ENCODE measurements around the gene BNIPL.

BNIPL gene

DNA sequence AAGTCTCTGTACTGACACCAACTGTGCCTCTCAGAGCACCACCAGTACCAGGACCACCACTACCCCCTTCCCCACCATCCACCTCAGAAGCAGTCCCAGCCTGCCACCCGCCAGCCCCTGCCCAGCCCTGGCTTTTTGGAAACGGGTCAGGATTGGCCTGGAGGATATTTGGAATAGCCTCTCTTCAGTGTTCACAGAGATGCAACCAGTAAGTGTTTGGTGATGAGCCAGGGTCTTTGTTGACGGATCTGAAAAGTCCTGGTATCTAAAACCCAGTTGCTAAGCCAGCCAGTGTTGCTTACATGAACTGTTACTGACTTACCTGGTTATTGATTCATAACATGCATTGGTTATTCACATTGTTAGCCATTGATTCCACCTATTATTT, 12.3 kb downstream of the BNIPL start:
- Histone ChIP-seq H2AFZ (ENCODE audit: low read length) (no peak overlapping the region), H3K9me3 (ENCODE audit: low read length) (no peaks in the 10 kb centered on the region), H4K20me1 (ENCODE audit: insufficient read depth, low read length) (no peaks in the 10 kb centered on the region), H3K9ac (ENCODE audit: low read length) (peak overlapping the region; percentile 81; the same call in 1 of the 2 replicates), H3K27me3 (ENCODE audit: insufficient read depth, low read length) (no peaks in the 10 kb centered on the region), H3K4me2 (ENCODE audit: low read length) (peak overlapping the region; percentile 93), H3K4me1 (ENCODE audit: insufficient read depth, low read length, severe bottlenecking) (peaks cover 17% of the 10 kb centered on the region), H3K27ac (ENCODE audit: low read depth, low read length, poor library complexity, severe bottlenecking) (no peak overlapping the region), H3F3A (ENCODE audit: insufficient read depth, low read length) (peaks cover 13% of the 10 kb centered on the region; the same call in 1 of the 2 replicates), H3K36me3 (ENCODE audit: insufficient read depth, low read length) (peaks cover 38% of the 10 kb centered on the region), H3K9me2 (ENCODE audit: low read depth, low read length) (no peaks in the 10 kb centered on the region), H3K4me3 (ENCODE audit: low read depth, low read length, poor library complexity, severe bottlenecking) (peak overlapping the region; percentile 81), H3K79me2 (ENCODE audit: insufficient read depth, low read length) (no peaks in the 10 kb centered on the region)
- TF ChIP-seq, protein P1, sequence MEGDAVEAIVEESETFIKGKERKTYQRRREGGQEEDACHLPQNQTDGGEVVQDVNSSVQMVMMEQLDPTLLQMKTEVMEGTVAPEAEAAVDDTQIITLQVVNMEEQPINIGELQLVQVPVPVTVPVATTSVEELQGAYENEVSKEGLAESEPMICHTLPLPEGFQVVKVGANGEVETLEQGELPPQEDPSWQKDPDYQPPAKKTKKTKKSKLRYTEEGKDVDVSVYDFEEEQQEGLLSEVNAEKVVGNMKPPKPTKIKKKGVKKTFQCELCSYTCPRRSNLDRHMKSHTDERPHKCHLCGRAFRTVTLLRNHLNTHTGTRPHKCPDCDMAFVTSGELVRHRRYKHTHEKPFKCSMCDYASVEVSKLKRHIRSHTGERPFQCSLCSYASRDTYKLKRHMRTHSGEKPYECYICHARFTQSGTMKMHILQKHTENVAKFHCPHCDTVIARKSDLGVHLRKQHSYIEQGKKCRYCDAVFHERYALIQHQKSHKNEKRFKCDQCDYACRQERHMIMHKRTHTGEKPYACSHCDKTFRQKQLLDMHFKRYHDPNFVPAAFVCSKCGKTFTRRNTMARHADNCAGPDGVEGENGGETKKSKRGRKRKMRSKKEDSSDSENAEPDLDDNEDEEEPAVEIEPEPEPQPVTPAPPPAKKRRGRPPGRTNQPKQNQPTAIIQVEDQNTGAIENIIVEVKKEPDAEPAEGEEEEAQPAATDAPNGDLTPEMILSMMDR (IDR thresholded peaks at IDR 0.05; ENCODE audit: low read length): 0 out of 2 replicates have a peak, but pooled peaks have one; percentile 12
- no peak for TF ChIP-seq EZH2 (IDR thresholded peaks at IDR 0.05; ENCODE audit: borderline replicate concordance, low read length)

DNA sequence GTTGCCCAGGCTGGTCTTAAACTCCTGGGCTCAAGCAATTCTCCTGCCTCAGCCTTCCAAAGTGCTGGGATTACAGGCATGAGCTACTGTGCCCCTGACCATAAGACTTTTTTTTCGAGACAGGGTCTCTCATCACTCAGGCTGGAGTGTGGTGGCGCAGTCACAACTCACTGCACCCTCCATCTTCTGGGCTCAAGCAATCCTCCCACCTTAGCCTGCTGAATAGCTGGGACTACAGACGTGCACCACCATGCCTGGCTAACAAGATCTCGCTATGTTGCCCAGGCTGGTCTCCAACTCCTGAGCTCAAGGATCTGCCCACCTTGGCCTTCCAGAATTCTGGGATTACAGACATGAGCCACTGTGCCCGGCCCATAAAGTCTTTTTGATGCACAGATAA, 13.1 kb downstream of the BNIPL start:
- Histone ChIP-seq H3K4me2 (ENCODE audit: low read length) (no peak overlapping the region), H3K9me2 (ENCODE audit: low read depth, low read length) (no peaks in the 10 kb centered on the region), H3K27me3 (ENCODE audit: insufficient read depth, low read length) (no peaks in the 10 kb centered on the region), H3K36me3 (ENCODE audit: insufficient read depth, low read length) (peaks cover 47% of the 10 kb centered on the region), H3K27ac (ENCODE audit: low read depth, low read length, poor library complexity, severe bottlenecking) (no peak overlapping the region), H3K4me1 (ENCODE audit: insufficient read depth, low read length, severe bottlenecking) (peaks cover 17% of the 10 kb centered on the region), H3K4me3 (ENCODE audit: low read depth, low read length, poor library complexity, severe bottlenecking) (no peak overlapping the region), H3K9ac (ENCODE audit: low read length) (no peak overlapping the region), H3K79me2 (ENCODE audit: insufficient read depth, low read length) (no peaks in the 10 kb centered on the region), H3F3A (ENCODE audit: insufficient read depth, low read length) (peaks cover 13% of the 10 kb centered on the region; the same call in 1 of the 2 replicates), H3K9me3 (ENCODE audit: low read length) (no peaks in the 10 kb centered on the region), H4K20me1 (ENCODE audit: insufficient read depth, low read length) (no peaks in the 10 kb centered on the region), H2AFZ (ENCODE audit: low read length) (no peak overlapping the region)
- TF ChIP-seq EZH2 (IDR thresholded peaks at IDR 0.05; ENCODE audit: borderline replicate concordance, low read length): no peak
- TF ChIP-seq, protein P1 (IDR thresholded peaks at IDR 0.05; ENCODE audit: low read length): no peak

DNA sequence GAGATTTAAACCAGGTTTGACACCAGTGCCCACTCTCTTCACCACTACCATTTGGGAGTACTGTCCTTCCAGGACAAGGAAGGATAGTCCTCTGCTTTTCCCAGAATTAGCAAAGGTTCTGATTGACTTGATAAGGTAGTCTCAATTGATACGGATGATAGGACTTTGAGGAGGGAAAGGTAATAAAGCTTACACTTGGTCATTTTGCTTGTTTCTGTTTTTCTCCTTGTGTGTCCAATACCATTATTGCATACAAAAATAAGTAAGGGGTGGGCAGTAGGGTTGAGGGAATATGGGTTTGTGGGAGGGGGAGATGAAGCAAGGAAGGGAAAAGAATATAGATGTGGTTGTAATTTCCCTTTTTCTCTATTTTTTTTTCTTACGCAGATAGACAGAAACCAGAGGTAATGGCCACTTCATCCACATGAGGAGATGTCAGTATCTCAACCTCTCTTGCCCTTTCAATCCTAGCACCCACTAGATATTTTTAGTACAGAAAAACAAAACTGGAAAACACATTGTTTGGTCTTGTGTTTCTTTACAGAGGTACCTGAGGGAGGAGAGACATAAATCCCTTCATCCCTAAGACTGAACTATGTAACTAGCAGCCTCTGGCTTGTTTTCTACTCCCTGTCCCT, 13.8 kb downstream of the BNIPL start:
- Histone ChIP-seq H3K36me3 (ENCODE audit: insufficient read depth, low read length) (peaks cover 54% of the 10 kb centered on the region), H3F3A (ENCODE audit: insufficient read depth, low read length) (peaks cover 13% of the 10 kb centered on the region; the same call in 1 of the 2 replicates), H3K4me2 (ENCODE audit: low read length) (no peak overlapping the region), H3K79me2 (ENCODE audit: insufficient read depth, low read length) (no peaks in the 10 kb centered on the region), H3K9ac (ENCODE audit: low read length) (no peak overlapping the region), H3K4me3 (ENCODE audit: low read depth, low read length, poor library complexity, severe bottlenecking) (no peak overlapping the region), H4K20me1 (ENCODE audit: insufficient read depth, low read length) (no peaks in the 10 kb centered on the region), H3K27ac (ENCODE audit: low read depth, low read length, poor library complexity, severe bottlenecking) (no peak overlapping the region), H2AFZ (ENCODE audit: low read length) (no peak overlapping the region), H3K9me3 (ENCODE audit: low read length) (no peaks in the 10 kb centered on the region), H3K9me2 (ENCODE audit: low read depth, low read length) (no peaks in the 10 kb centered on the region), H3K4me1 (ENCODE audit: insufficient read depth, low read length, severe bottlenecking) (peaks cover 17% of the 10 kb centered on the region), H3K27me3 (ENCODE audit: insufficient read depth, low read length) (no peaks in the 10 kb centered on the region)
- no peak for TF ChIP-seq EZH2 (IDR thresholded peaks at IDR 0.05; ENCODE audit: borderline replicate concordance, low read length)
- TF ChIP-seq, protein P1 (IDR thresholded peaks at IDR 0.05; ENCODE audit: low read length): no peak

Measured in OCI-LY1 (cell line).